Iris pigment epithelial cell (primary cell): ENCODE results near the gene OOSP4B.
"Not testable (repeated sequence)": the region's sequence is repeated elsewhere in the genome, so short reads cannot be mapped to it uniquely, and the experiment has no call there.

Source experiments
- DNase-seq: peaks from one replicate; pipeline ENCODE4 v3.0.0-alpha.2; 2011; ENCODE audit warnings: low read depth

Gene OOSP4B

DNA sequence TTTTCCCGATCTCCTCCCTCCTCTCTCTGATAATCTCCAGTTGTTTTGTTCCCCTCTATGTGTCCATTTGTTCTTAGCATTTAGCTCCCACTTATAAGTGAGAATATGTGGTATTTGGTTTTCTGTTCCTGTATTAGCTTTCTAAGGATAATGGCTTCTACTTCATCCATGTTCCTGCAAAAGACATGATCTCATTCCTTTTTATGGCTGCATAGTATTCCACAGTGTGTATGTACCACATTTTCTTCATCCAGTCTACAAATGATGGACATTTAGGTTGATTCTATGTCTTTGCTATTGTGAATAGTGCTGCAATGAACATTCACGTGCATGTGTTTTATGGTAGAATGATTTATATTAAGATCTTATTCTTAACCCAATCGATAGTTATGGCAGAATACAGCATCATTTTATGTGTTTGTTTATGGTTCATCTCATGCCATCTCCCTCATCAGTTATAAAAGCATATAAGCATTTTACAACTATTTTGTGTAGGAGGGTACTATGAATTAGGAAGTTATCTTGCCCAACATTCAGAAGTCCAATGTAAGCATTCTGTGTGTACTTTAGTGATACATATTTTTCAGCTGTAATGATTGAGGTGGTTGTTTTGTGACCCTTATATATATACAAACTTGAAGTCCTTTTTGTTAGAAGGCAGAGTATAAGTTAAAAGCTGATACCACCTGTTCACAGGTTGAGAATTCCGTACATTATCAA lies 42.7 kb downstream of the OOSP4B start:
- no peak for DNase-seq

DNA sequence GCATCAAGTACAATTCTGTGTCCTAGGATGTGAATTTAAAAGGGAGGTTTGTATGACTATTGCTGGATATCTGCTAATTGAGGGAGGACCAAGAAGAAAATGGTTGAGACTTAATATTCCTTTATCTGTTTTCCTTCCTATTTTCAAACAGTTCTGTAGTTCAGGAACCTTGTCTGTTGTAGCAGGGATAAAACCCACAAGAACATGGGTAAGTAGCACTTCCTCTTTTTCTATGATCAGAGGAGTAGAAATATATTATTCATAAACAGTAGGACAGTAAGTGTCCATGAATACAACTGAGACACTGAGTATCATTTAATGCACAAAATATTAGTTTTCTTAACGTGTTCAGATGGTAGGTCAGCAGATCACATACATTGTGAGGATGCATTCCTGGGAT lies 47.1 kb downstream of the OOSP4B start:
- DNase-seq, result no peak

DNA sequence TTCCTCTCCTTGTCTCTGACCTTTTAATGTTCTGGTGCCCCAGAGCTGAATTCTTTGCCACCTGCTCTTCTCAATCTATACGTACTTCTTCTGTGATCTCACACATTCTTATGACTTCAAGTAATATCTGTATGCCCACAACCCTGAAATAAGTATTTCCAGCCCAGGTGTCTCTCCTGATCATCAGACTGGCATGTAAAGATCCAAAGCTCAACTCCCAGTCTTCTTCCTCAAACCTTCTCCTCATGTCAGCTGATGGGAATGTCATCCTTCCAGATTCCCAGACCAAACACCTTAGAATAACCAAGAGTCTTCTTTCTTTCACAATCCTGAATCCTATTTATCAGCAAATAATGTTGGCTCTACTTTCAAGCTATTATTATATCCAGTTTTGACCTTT lies 48.8 kb downstream of the OOSP4B start:
- no peak for DNase-seq

DNA sequence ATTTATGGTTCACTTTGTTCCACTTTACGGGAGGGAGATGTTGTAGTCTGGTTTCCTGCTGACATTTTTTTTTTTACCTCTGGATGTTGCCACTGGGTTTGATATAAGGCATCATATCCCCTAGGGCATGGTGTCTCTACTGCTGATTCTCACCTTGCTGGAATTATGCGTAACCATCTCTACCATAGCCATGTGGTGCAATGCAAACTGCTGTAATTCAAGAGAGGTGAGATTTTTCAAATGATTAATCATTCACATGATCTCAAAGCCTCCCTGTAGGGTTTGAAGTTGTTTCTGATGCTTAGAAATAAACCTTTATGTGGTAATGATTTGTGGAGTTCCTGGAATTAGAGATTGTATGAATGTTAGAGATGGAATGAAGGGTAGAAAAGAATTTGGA lies 52.5 kb downstream of the OOSP4B start:
- no peak for DNase-seq

DNA sequence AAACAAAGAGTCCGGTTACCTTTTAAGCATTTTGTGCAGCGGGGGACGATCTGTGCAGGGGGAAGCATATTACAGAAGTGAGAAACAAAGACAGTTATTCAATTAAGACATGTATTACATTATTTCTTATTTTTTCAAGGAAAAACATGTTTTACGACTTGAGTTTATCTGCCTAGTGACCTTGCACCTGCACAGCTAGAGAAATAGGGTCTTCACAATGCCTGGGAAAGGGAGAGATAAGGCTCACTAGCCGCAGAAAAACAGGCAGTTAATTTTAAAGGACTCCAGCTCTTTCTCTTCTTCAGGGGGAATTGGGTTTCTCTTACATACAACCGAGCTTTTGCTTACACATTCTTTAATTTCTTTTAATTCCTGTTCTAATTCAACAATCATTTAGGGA lies 54.7 kb downstream of the OOSP4B start:
- not testable (repeated sequence) for DNase-seq

DNA sequence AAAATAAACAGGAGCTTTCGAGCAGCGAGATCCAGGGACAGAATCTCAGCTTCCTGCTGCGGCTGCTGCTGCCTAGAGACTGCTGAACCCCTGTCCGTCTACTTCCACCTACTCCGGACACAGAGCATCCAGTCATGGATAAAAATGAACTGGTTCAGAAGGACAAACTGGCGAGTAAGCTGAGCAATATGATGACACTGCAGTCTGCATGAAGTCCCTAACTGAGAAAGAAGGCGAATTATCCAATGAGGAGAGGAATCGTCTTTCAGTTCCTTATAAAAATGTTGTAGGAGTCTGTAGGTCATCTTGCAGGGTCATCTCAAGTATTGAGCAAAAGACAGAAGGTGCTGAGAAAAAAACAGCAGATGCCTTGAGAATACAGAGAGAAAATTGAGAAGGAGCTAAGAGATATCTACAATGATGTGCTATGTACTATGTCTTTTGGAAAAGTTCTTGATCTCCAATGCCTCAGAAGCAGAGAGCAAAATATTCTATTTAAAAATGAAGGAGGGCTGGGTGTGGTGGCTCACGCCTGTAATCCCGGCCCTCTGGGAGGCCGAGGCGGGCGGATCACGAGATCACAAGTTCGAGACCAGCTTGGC lies 60.3 kb downstream of the OOSP4B start:
- no peak for DNase-seq

DNA sequence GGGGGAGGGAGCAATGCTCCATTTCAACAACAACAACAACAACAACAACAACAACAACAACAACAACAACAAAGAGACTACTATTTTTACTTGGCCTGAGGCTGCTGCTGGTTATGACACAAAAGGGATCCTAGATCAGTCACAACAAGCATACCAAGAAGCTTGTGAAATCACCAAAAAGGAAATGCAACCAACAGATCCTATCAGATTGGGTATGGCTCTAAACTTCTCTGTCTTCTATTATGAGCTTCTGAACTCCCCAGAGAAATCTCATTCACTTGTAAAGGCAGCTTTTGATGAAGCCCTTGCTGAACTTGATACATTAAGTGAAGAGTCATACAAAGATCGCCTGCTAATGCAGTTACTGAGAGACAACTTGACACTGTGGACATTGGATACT lies 61.0 kb downstream of the OOSP4B start:
- no peak for DNase-seq

DNA sequence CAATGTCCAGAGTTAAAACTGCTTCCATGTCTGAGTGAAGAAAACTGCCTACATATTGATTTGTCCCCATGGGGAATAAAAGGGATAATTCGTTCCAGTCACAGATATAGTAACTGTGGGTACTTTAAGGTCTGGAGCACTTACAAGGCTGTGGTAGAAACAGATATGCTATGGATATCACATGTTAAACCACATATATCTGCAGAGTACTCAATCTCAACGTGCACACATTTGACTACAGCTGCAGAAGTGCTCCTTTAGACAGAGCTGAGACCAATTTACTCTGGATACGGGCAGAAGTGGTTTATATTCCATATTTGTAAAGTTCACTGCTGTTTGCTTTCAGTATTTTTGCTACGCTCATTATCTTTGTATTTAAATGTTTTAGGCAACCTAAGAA lies 61.8 kb downstream of the OOSP4B start:
- no peak for DNase-seq

DNA sequence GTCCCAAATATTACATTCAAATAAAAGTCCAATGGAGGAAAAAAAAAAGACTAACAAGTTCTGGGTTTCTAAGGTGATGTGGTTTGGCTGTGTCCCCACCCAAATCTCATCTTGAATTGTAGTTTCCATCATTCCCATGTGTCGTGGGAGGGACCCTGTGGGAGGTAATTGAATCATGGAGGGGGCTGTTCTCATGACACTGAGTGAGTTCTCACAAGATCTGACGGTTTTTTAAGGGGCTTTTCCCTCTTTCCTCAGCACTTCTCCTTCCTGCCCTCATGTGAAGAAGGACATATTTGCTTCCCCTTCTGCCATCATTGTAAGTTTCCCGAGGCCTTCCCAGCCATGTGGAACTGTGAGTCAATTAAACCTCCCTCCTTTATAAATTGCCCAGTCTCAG lies 63.6 kb downstream of the OOSP4B start:
- DNase-seq, result no peak
